ENCODE data around the gene NFIX.

The NFIX gene

DNA sequence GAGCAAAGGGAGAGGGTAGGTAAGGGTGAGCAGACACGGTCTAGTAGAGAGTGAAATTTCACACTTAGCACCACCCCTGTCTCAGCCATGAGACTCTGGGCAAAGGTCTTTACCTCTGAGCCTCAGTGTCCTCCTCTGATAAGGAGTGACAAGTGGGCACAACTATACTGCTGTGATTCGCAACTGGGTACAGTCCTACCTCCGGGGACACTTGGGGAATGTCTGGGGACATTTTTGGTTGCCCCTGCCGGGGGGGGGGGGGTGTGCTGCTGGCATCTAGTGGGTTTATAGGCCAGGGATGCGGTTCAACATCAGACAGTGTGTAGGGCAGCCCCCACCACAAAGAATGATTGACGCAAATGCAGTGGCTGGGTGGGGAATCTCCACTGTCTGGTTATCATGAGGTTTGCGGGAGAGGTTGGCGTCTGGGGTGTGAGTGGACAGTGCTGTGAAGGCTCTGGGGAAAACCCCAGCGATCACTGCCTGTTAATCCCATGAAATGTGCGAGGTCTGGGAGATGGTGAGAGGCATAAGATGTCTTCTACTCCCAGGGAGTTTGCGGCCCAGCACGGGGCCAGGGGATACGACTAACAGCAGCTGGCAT, 127.1 kb downstream of the NFIX start:
- DNase-seq (ENCODE audit: insufficient read length, low spot score) (no peak), FAIRE-seq (no peak)

DNA sequence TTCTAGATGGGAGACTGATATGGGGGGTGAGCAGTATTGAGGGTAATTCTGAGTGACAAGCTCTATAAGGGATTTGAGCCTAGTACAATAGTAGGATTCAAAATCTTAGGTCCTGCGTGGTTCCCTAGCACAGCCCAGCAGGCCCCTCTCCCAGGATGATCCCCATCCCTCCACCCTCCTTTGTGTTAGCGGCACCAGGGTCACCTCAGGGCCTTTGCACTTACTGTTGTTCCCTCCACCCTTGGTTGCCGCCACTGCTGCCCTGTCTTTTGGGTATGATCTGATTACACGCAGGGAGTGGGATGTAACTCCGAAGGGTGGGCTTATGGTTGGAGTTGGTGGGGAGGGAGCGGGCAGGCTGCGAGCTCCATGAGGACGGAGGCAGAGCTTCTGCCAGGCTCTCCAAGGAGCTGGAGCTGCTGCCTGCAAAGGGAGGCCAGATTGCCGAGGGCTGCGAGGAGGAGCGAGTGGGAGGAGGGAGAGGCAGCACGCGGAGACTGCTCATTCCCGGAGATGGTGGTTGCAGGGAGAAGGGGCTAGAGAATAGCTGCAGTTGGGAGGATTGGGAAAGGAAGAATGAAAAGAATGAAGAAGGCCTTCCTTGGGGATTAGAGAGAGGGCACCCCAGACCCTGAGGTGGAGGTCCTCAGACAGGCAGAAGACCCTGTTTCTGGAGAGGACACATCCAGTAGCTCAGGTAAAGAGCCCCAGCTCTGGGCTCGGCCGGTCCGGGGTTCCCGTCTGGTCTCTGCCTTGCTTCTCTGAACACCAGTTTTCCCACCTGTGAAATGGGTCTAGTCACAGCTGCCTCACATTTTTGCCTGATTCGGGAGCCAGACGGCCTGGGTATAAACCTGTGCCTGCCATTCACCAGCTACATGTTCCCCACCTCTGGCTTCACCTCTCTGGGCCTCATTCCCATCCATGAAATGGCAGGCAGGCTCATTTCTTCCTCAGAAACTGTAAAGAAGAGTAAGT, 128.0 kb downstream of the NFIX start:
- FAIRE-seq (no peak), DNase-seq (ENCODE audit: insufficient read length, low spot score) (no peak)
- TF ChIP-seq, protein P1, sequence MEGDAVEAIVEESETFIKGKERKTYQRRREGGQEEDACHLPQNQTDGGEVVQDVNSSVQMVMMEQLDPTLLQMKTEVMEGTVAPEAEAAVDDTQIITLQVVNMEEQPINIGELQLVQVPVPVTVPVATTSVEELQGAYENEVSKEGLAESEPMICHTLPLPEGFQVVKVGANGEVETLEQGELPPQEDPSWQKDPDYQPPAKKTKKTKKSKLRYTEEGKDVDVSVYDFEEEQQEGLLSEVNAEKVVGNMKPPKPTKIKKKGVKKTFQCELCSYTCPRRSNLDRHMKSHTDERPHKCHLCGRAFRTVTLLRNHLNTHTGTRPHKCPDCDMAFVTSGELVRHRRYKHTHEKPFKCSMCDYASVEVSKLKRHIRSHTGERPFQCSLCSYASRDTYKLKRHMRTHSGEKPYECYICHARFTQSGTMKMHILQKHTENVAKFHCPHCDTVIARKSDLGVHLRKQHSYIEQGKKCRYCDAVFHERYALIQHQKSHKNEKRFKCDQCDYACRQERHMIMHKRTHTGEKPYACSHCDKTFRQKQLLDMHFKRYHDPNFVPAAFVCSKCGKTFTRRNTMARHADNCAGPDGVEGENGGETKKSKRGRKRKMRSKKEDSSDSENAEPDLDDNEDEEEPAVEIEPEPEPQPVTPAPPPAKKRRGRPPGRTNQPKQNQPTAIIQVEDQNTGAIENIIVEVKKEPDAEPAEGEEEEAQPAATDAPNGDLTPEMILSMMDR (IDR thresholded peaks at IDR 0.05; ENCODE audit: insufficient read depth, missing control alignments), result no peak

More for the DNA sequence above, 127.1 kb downstream of the NFIX start:
- TF ChIP-seq, protein P1 (IDR thresholded peaks at IDR 0.05; ENCODE audit: insufficient read depth, missing control alignments), result no peak

DNA sequence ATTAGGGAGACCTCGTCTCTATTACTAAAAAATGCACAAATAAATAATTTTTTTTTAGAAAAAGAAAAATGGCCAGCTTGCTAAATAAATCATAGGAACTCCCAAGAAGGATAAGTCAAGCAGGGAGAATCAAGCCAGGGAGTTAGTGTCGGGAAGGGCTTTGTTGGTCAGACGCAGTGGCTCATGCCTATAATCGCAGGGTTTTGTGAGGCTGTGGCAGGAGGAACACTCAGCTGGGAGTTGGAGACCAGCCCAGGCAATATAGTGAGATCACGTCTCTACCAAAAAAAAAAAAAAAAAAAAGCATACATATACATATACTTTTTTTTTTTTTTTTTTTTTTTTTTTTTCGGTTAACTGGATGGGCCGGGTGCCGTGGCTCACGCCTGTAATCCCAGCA, 131.8 kb downstream of the NFIX start:
- DNase-seq (ENCODE audit: insufficient read length, low spot score) (no peak), FAIRE-seq (no peak)
- TF ChIP-seq, protein P1 (IDR thresholded peaks at IDR 0.05; ENCODE audit: insufficient read depth, missing control alignments), result no peak

DNA sequence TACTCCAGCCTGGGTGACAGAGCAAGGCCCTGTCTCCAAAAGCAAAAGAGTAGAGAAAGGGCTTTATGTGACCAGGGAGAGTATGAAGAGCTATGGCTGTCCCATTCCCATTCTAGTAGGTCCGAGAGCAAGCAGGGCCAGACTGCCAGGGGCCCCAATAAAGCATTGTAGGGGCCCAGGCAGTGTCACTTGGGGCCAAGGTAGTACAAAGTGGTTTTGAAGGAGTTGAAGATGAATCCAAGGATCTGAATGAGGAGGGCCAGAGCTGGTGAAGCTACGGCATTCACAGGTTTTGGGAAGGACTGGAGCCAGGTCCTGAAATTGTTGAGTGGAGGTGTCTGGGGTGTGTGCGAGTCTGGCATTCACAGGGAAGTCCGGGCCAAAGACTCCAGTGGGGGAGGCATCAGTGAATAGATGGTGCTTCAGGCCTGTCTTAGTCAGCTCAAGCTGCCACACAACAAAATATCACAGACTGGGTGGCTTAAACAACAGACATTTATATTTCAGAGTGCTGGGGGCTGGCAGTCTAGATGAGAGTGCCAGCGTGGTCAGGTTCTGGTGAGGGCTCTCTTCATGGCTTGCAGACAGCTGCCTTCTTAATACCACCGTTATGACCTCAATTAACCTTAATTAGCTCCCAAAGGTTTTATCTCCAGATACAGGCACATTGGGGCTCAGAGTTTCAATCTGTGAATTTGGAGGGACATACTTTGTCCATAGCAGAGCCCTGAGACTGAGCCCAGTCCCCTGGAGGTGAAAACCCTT, 132.7 kb downstream of the NFIX start:
- TF ChIP-seq, protein P1 (IDR thresholded peaks at IDR 0.05; ENCODE audit: insufficient read depth, missing control alignments), result no peak
- FAIRE-seq, result no peak
- DNase-seq (ENCODE audit: insufficient read length, low spot score), result no peak

DNA sequence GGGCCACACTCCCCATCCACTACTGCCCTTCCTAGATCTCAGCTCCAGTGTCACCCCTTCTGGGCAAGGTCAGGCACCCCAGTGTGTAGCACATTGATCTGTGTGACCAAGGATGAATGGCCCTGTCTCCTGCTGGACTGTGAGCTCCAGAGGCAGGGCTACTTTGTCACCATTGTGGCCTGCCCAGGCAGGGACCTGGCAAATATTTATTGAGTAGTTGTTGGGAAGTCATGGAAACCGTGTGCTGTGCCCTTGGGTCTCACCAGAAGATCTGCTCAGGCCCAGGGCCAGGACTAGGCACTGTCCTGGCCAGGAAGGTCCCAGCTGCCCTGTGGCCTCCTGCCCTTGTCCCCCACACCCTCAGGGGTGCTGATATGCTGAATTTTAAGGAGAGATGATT, 133.3 kb downstream of the NFIX start:
- TF ChIP-seq, protein P1 (IDR thresholded peaks at IDR 0.05; ENCODE audit: insufficient read depth, missing control alignments), result no peak
- DNase-seq (ENCODE audit: insufficient read length, low spot score), result no peak
- no peak for FAIRE-seq

DNA sequence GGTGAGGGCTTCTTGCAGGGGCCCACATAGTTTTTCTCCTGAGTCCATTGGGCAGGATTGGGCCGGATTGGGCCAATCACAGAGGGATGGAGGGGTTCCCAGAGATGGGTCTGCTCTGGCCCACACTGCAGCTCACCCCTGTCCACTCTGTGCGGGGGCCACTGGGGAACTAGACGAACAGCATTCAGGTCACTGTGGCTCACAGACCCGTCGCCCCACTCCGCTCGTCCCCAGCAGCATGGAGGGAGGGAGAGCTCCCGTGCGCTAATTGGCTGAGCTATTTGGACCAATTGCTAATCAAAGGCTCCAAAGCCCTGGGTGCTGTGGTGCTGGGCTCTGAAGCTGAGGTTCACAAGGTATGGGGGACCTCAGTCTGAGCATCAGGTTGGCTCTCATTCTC, 134.1 kb downstream of the NFIX start:
- no peak for FAIRE-seq
- no peak for DNase-seq (ENCODE audit: insufficient read length, low spot score)
- TF ChIP-seq, protein P1 (IDR thresholded peaks at IDR 0.05; ENCODE audit: insufficient read depth, missing control alignments), result no peak

Measured in D721Med (cell line).